ENCODE results near the gene DPM3. TPM values are rescaled to one million over a fixed set of nuclear protein-coding genes. Genes with fewer than 3 reads are reported as not detected.

Gene DPM3
- total and polyA plus RNA-seq, 2 of the 13 experiments (the other 11 are each of a cell fraction or from before 2014, with no cell fraction given), result 23.2 to 53.4 TPM

- TF ChIP-seq FUBP1 (CRISPR knock-in tag; IDR thresholded peaks at IDR 0.05; ENCODE audit: borderline replicate concordance), result no peak
- peak; percentile 93 for TF ChIP-seq NR2C2 (CRISPR knock-in tag; IDR thresholded peaks at IDR 0.05; ENCODE audit: borderline replicate concordance)
- peak; percentile 86 for TF ChIP-seq ZNF687 (CRISPR knock-in tag; IDR thresholded peaks at IDR 0.05)
- 0 out of 2 replicates have a peak, but pooled peaks have one; percentile 11 for TF ChIP-seq ZNF230 (CRISPR knock-in tag; IDR thresholded peaks at IDR 0.05)
- TF ChIP-seq, protein P1, sequence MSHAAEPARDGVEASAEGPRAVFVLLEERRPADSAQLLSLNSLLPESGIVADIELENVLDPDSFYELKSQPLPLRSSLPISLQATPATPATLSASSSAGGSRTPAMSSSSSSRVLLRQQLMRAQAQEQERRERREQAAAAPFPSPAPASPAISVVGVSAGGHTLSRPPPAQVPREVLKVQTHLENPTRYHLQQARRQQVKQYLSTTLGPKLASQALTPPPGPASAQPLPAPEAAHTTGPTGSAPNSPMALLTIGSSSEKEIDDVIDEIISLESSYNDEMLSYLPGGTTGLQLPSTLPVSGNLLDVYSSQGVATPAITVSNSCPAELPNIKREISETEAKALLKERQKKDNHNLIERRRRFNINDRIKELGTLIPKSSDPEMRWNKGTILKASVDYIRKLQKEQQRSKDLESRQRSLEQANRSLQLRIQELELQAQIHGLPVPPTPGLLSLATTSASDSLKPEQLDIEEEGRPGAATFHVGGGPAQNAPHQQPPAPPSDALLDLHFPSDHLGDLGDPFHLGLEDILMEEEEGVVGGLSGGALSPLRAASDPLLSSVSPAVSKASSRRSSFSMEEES (CRISPR knock-in tag; IDR thresholded peaks at IDR 0.05), result no peak
- TF ChIP-seq ZNF331 (CRISPR knock-in tag; IDR thresholded peaks at IDR 0.05), result no peak
- TF ChIP-seq POGK (CRISPR knock-in tag; conservative IDR thresholded peaks at IDR 0.05), result no peak
- TF ChIP-seq ZNF101 (CRISPR knock-in tag; IDR thresholded peaks at IDR 0.05; ENCODE audit: borderline replicate concordance, low read depth), result no peak
- no peak for TF ChIP-seq ZNF251 (CRISPR knock-in tag; IDR thresholded peaks at IDR 0.05)
- TF ChIP-seq, protein P2, sequence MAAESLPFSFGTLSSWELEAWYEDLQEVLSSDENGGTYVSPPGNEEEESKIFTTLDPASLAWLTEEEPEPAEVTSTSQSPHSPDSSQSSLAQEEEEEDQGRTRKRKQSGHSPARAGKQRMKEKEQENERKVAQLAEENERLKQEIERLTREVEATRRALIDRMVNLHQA (CRISPR knock-in tag; IDR thresholded peaks at IDR 0.05), result no peak
- TF ChIP-seq ZNF333 (CRISPR knock-in tag; IDR thresholded peaks at IDR 0.05; ENCODE audit: borderline replicate concordance), result no peak
- peak; percentile 20; the same call in 1 of the 2 replicates for TF ChIP-seq MTA1 (CRISPR knock-in tag; IDR thresholded peaks at IDR 0.05; ENCODE audit: borderline replicate concordance)
- TF ChIP-seq, protein P3, sequence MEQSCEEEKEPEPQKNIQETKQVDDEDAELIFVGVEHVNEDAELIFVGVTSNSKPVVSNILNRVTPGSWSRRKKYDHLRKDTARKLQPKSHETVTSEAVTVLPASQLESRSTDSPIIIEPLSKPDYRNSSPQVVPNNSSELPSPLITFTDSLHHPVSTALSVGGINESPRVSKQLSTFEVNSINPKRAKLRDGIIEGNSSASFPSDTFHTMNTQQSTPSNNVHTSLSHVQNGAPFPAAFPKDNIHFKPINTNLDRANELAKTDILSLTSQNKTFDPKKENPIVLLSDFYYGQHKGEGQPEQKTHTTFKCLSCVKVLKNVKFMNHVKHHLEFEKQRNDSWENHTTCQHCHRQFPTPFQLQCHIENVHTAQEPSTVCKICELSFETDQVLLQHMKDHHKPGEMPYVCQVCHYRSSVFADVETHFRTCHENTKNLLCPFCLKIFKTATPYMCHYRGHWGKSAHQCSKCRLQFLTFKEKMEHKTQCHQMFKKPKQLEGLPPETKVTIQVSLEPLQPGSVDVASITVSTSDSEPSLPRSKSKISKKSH (CRISPR knock-in tag; IDR thresholded peaks at IDR 0.05; ENCODE audit: borderline replicate concordance), result no peak
- no peak for TF ChIP-seq KAT2B (IDR thresholded peaks at IDR 0.05; ENCODE audit: borderline replicate concordance, low read depth, low read length)
- TF ChIP-seq, protein P4, sequence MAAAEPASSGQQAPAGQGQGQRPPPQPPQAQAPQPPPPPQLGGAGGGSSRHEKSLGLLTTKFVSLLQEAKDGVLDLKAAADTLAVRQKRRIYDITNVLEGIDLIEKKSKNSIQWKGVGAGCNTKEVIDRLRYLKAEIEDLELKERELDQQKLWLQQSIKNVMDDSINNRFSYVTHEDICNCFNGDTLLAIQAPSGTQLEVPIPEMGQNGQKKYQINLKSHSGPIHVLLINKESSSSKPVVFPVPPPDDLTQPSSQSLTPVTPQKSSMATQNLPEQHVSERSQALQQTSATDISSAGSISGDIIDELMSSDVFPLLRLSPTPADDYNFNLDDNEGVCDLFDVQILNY (CRISPR knock-in tag; conservative IDR thresholded peaks at IDR 0.05), result no peak
Measured at GRCh38 chr1:155133799-155134281, 6.5 kb downstream of the DPM3 start (continued).
